PC-9 (cell line): ENCODE measurements around the gene LEKR1. TPM values are rescaled to one million over a fixed set of nuclear protein-coding genes. Genes with fewer than 3 reads are reported as not detected.

Experiments used
- BruUV-seq: library from RNA; stranded (reverse); fragments of 400-500 nt; replicated peaks from 2 replicates; lab custom pipeline; 2021; lab: Mats Ljungman, UMichigan
- CTCF ChIA-PET: fragments of 300-600 bp; sonication (Branson Sonifier 250); formaldehyde crosslinking; loops from one replicate; lab custom pipeline; 2022; ENCODE audit warnings: antibody characterized with exemption; lab: Charles Lee
- POLR2A ChIA-PET: fragments of 300-600 bp; sonication (Branson Sonifier 250); formaldehyde crosslinking; loops from one replicate; lab custom pipeline; 2022; ENCODE audit warnings: antibody characterized with exemption; ENCODE audit not compliant: unreplicated experiment; lab: Charles Lee
- DNase-seq, 2 experiments: peaks; one replicate each; pipeline versions ENCODE4 v3.0.0 to v3.0.0-alpha.2; 2015 to 2022; ENCODE audit warnings: mixed read lengths in 1 of 2
- H2AFZ ChIP-seq: fragments of 200-600 bp; sonication (generic); 2 replicates; pipeline ENCODE4 v1.8.1; 2017; ENCODE audit warnings: antibody characterized with exemption
- H3F3A ChIP-seq: fragments of 200-600 bp; sonication (generic); 2 replicates; pipeline ENCODE4 v1.8.1; 2017; ENCODE audit warnings: antibody characterized with exemption, mild to moderate bottlenecking, low read depth; ENCODE audit not compliant: insufficient read depth
- H3K27ac ChIP-seq: fragments of 200-600 bp; sonication (generic); 2 replicates; pipeline ENCODE4 v1.6.1; 2016; ENCODE audit warnings: mixed run types
- H3K27me3 ChIP-seq: fragments of 200-600 bp; sonication (generic); 2 replicates; pipeline ENCODE4 v1.6.1; 2016; ENCODE audit warnings: low read depth, mixed run types; ENCODE audit not compliant: insufficient read depth
- H3K36me3 ChIP-seq: fragments of 200-600 bp; sonication (generic); 2 replicates; pipeline ENCODE4 v1.6.1; 2016; ENCODE audit warnings: low read depth, mixed run types
- H3K4me1 ChIP-seq: fragments of 200-600 bp; sonication (generic); replicated peaks from 2 replicates; pipeline ENCODE4 v1.6.1; 2016; ENCODE audit warnings: mixed run types; ENCODE audit not compliant: insufficient read depth
- H3K4me2 ChIP-seq: fragments of 200-600 bp; sonication (generic); 2 replicates; pipeline ENCODE4 v1.6.1; 2017; ENCODE audit warnings: mixed run types
- H3K4me3 ChIP-seq: fragments of 200-600 bp; sonication (generic); 2 replicates; pipeline ENCODE4 v1.6.1; 2016; ENCODE audit warnings: mixed run types
- H3K79me2 ChIP-seq: fragments of 200-600 bp; sonication (generic); 2 replicates; pipeline ENCODE4 v1.6.1; 2017; ENCODE audit warnings: low read depth, mixed run types
- H3K9me2 ChIP-seq: fragments of 200-600 bp; sonication (generic); 2 replicates; pipeline ENCODE4 v1.8.1; 2017; ENCODE audit warnings: mild to moderate bottlenecking; ENCODE audit not compliant: insufficient read depth
- H3K9me3 ChIP-seq: fragments of 200-600 bp; sonication (generic); 2 replicates; pipeline ENCODE4 v1.8.1; 2016; ENCODE audit warnings: low read depth; ENCODE audit not compliant: insufficient read depth
- H4K20me1 ChIP-seq: fragments of 200-600 bp; sonication (generic); 2 replicates; pipeline ENCODE4 v1.8.1; 2017; ENCODE audit not compliant: insufficient read depth
- EZH2 ChIP-seq: fragments of 200-600 bp; sonication (generic); IDR thresholded peaks from 2 replicates; pipeline ENCODE4 v1.8.0; 2017; ENCODE audit warnings: antibody characterized with exemption, low read depth
- intact Hi-C: fragments of 100-400 bp; cut with micrococcal nuclease; formaldehyde crosslinking; loops from one replicate; pipeline ENCODE4 v1.10.0; 2022; ENCODE audit not compliant: unreplicated experiment
- total RNA-seq: library from RNA; stranded (reverse); gene quantifications from 2 replicates; pipeline ENCODE4 v1.2.3, GENCODE V29; 2021
- TF ChIP-seq, protein P1 (sequence below): fragments of 200-600 bp; sonication (generic); conservative IDR thresholded peaks from 2 replicates; pipeline ENCODE4 v1.6.1; 2017; ENCODE audit warnings: mixed run types, antibody characterized with exemption, mild to moderate bottlenecking, moderate library complexity

The LEKR1 gene
- total RNA-seq, 1 experiment from 2014 or later: 3.9 TPM

DNA sequence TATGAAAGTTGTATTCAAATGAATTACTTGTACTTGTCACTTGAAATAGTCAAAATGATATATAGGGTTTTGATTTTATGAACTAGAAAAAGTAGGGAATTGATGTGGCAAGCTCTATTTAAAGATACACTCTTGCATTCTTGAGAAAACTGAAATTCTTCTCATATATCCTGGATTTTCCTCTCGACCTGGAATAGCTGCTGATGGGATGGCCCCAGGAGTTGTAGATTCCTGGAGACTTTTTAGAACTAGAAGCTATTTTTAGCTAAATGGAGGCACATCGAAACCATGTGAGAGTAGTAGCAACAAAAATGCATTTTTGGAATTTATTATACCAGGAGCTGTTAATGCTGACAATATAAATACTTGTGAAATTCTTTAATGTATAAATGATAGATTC is 125.9 kb downstream of the LEKR1 start:
- H3K27ac ChIP-seq: no peak overlapping the region
- H3K4me2 ChIP-seq: no peak overlapping the region
- no TSS peak for BruUV-seq
- H3K9me3 ChIP-seq: no peaks in the 10 kb centered on the region
- ChIA-PET POLR2A (no interaction called here), CTCF (no interaction called here)
- no peaks in the 10 kb centered on the region for H3K36me3 ChIP-seq
- no peak overlapping the region for H3K4me3 ChIP-seq
- intact Hi-C loops: no loop called here
- H3K4me1 ChIP-seq: no peaks in the 10 kb centered on the region
- no peaks in the 10 kb centered on the region for H3F3A ChIP-seq
- no peaks in the 10 kb centered on the region for H3K79me2 ChIP-seq
- H2AFZ ChIP-seq: no peak overlapping the region
- TF ChIP-seq EZH2: no peak
- TF ChIP-seq, protein P1, sequence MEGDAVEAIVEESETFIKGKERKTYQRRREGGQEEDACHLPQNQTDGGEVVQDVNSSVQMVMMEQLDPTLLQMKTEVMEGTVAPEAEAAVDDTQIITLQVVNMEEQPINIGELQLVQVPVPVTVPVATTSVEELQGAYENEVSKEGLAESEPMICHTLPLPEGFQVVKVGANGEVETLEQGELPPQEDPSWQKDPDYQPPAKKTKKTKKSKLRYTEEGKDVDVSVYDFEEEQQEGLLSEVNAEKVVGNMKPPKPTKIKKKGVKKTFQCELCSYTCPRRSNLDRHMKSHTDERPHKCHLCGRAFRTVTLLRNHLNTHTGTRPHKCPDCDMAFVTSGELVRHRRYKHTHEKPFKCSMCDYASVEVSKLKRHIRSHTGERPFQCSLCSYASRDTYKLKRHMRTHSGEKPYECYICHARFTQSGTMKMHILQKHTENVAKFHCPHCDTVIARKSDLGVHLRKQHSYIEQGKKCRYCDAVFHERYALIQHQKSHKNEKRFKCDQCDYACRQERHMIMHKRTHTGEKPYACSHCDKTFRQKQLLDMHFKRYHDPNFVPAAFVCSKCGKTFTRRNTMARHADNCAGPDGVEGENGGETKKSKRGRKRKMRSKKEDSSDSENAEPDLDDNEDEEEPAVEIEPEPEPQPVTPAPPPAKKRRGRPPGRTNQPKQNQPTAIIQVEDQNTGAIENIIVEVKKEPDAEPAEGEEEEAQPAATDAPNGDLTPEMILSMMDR: no peak
- H3K27me3 ChIP-seq: no peaks in the 10 kb centered on the region
- no peaks in the 10 kb centered on the region; the same call in 1 of the 2 replicates for H3K9me2 ChIP-seq
- DNase-seq: no peak
- H4K20me1 ChIP-seq: no peaks in the 10 kb centered on the region

DNA sequence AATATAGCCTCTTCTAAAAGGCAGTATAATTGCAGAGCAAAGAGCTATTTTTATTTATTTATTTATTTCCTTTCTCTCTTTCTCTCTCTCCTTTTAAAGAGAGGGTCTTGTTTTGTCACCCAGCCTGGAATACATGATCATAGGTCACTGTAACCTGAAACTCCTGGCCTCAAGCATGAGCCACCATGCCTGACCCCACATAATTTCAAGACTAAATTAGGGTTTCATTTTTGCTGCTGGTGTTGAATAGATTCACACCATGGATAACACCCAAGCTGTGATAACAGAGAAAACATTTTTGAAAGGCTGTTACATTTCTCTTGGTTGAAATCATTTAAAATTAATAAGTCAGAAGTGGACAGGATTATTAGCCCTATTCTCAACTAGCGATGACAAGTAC is 131.6 kb downstream of the LEKR1 start:
- no TSS peak for BruUV-seq
- CTCF ChIA-PET: no interaction called here
- intact Hi-C loops: no loop called here

GRCh38 chr3:156963096-156963495 is 136.9 kb downstream of the LEKR1 start:
- H3K9me3 ChIP-seq: no peaks in the 10 kb centered on the region
- no peak overlapping the region for H3K4me2 ChIP-seq
- intact Hi-C loops: no loop called here
- no peaks in the 10 kb centered on the region for H4K20me1 ChIP-seq
- no peak overlapping the region for H2AFZ ChIP-seq
- CTCF ChIA-PET: no interaction called here
- no peaks in the 10 kb centered on the region for H3K36me3 ChIP-seq
- no TSS peak for BruUV-seq
- no peak overlapping the region for H3K4me3 ChIP-seq
- H3K27me3 ChIP-seq: no peaks in the 10 kb centered on the region
- H3F3A ChIP-seq: no peaks in the 10 kb centered on the region
- POLR2A ChIA-PET: no interaction called here
- H3K27ac ChIP-seq: no peak overlapping the region
- TF ChIP-seq, protein P1: no peak
- TF ChIP-seq EZH2: no peak
- DNase-seq: no peak
- no peaks in the 10 kb centered on the region; the same call in 1 of the 2 replicates for H3K9me2 ChIP-seq
- H3K4me1 ChIP-seq: no peaks in the 10 kb centered on the region
- H3K79me2 ChIP-seq: no peaks in the 10 kb centered on the region

More for the DNA sequence above, 131.6 kb downstream of the LEKR1 start:
- DNase-seq: no peak
- Histone ChIP-seq H3K27ac (no peak overlapping the region), H4K20me1 (no peaks in the 10 kb centered on the region), H3F3A (no peaks in the 10 kb centered on the region), H3K36me3 (no peaks in the 10 kb centered on the region), H3K4me2 (no peak overlapping the region), H3K27me3 (no peaks in the 10 kb centered on the region), H3K79me2 (no peaks in the 10 kb centered on the region), H3K4me3 (no peak overlapping the region), H3K9me2 (no peaks in the 10 kb centered on the region), H2AFZ (no peak overlapping the region), H3K4me1 (no peaks in the 10 kb centered on the region), H3K9me3 (no peaks in the 10 kb centered on the region)
- TF ChIP-seq, protein P1: no peak
- no peak for TF ChIP-seq EZH2
- POLR2A ChIA-PET: no interaction called here
